Measurements from ENCODE around the gene ZSCAN12.
A peak's percentile ranks its signal among the peaks of the same experiment; 100 is the strongest.

The ZSCAN12 gene

DNA sequence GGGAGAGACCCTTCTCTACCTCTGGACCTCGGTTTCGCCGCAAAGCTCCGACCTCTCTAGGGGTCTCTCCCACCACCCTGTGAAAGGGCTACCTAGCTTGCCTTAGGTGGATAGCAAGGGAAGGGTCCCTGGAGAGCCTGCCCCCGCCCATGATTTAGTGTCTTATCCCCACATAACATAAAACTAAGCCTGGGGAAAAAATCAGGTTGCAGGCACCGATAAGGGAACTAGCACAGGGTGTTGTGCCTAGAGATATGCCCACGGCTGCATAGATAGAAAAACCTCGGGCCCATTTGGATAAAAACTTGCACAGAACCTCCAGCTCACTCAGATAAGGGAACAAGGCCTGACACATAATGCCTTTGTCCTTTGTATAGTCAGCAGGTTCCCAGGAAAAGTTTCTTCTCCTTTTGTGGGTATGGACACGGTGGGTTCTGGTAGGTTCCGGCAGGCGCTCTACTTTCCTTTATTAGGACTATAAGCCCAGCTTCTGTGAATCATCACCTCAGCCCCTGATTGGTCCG is 64.4 kb downstream of the ZSCAN12 start:
- H3K4me1 ChIP-seq (ENCODE audit: insufficient read depth, low read length), result peaks cover 34% of the 10 kb centered on the region
- peak overlapping the region; percentile 99 for H3K27ac ChIP-seq (ENCODE audit: low read depth, low read length)
- H3K27me3 ChIP-seq (ENCODE audit: control insufficient read depth in 1 of 2, insufficient read depth in 2 of 2, low read length in 2 of 2), result no peaks in the 10 kb centered on the region
- peaks cover 6% of the 10 kb centered on the region for H3K36me3 ChIP-seq (ENCODE audit: insufficient read depth, low read length)
- H3K4me3 ChIP-seq (ENCODE audit: low read depth in 1 of 2, low read length in 2 of 2), result peak overlapping the region; percentile 11 to 80
- peak overlapping the region; percentile 87 for H3K9ac ChIP-seq (ENCODE audit: low read length)
- no peaks in the 10 kb centered on the region for H3K9me3 ChIP-seq (ENCODE audit: low read length)

DNA sequence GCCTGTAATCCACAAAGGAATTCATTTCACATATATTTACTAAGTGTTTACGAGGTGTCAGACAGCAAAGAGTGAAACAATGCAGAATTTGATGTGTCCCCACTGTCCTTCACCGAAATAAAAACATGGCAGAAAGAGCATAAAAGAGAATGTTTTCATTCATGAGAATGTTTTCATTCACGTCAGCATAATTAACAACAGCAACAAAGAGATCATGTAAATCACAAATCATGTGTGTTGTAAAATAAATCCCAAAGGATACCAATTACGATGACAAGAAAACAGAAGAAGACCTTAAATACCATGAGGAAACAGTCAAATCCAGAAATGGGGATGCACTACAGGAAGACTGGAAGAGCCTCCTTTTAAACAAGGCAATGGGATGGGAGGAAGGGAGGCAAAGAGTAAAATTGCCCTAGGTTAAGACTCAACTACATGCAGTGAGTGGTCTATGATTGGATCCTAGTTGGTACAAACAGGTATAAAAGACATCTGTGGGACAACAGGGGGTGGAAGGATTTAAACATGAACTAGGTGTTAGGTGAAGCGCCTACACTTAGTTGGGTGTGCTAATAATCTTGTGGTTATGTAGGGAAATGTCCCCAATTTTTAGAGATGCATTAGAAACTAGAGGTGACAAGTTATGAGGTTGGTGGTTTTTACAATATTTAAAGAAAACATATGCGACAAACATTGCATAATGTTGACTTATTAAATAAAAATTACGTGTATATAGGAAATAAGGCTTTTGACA is 65.1 kb downstream of the ZSCAN12 start:
- Histone ChIP-seq H3K4me1 (ENCODE audit: insufficient read depth, low read length) (peaks cover 34% of the 10 kb centered on the region), H3K27me3 (ENCODE audit: control insufficient read depth in 1 of 2, insufficient read depth in 2 of 2, low read length in 2 of 2) (no peaks in the 10 kb centered on the region), H3K36me3 (ENCODE audit: insufficient read depth, low read length) (peaks cover 6% of the 10 kb centered on the region), H3K9me3 (ENCODE audit: low read length) (no peaks in the 10 kb centered on the region), H3K4me3 (ENCODE audit: low read depth in 1 of 2, low read length in 2 of 2) (peak overlapping the region; percentile 11 to 80), H3K27ac (ENCODE audit: low read depth, low read length) (peak overlapping the region; percentile 99), H3K9ac (ENCODE audit: low read length) (peak overlapping the region; percentile 87)

DNA sequence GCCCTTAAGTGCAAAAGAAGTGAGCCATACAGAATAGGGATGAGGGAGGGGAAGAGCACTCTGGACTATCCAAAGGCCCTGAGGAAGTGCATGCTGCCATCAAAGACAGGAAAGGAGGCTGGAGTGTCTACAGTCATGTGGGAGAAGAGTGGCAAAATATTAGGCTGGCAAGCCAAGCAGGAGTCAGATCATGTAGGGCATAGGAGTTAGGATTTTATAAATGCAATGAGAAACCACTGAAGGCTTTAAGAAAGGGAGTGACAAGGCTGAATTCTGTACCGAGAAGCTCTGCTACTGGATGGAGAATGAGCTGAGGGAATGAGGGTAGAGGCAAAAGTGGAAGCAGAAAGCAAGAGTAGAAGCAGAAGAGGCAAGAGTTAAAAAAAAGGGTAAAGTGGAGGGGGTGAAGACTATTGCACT is 65.9 kb downstream of the ZSCAN12 start:
- H3K9me3 ChIP-seq (ENCODE audit: low read length), result no peaks in the 10 kb centered on the region
- no peak overlapping the region for H3K9ac ChIP-seq (ENCODE audit: low read length)
- H3K4me3 ChIP-seq (ENCODE audit: low read depth in 1 of 2, low read length in 2 of 2), result no peak overlapping the region
- peaks cover 34% of the 10 kb centered on the region for H3K4me1 ChIP-seq (ENCODE audit: insufficient read depth, low read length)
- H3K36me3 ChIP-seq (ENCODE audit: insufficient read depth, low read length), result peaks cover 13% of the 10 kb centered on the region
- peak overlapping the region; percentile 99 for H3K27ac ChIP-seq (ENCODE audit: low read depth, low read length)
- no peaks in the 10 kb centered on the region for H3K27me3 ChIP-seq (ENCODE audit: control insufficient read depth in 1 of 2, insufficient read depth in 2 of 2, low read length in 2 of 2)

DNA sequence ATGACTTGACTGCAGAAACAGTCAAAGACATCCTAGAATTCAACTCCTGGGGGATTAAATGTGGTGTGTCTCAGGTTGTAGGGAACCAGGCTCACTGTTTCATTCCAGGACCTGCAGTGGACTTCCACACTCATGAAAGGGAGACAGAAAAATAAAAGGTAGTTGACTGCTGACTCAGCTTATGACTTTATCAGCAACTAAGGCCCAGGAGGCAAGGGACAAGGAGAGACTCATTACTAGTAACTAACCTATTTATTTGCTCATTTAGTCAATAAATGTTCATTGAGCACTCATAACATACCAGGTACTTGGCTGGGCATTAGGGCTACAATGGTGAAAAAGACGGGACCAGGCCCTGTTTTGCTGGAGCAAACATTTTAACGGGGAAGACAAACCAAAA is 66.5 kb downstream of the ZSCAN12 start:
- H3K36me3 ChIP-seq (ENCODE audit: insufficient read depth, low read length), result peaks cover 13% of the 10 kb centered on the region
- no peak overlapping the region for H3K9ac ChIP-seq (ENCODE audit: low read length)
- H3K9me3 ChIP-seq (ENCODE audit: low read length), result no peaks in the 10 kb centered on the region
- H3K4me1 ChIP-seq (ENCODE audit: insufficient read depth, low read length), result peaks cover 34% of the 10 kb centered on the region
- no peak overlapping the region for H3K4me3 ChIP-seq (ENCODE audit: low read depth in 1 of 2, low read length in 2 of 2)
- H3K27me3 ChIP-seq (ENCODE audit: control insufficient read depth in 1 of 2, insufficient read depth in 2 of 2, low read length in 2 of 2), result no peaks in the 10 kb centered on the region
- no peak overlapping the region for H3K27ac ChIP-seq (ENCODE audit: low read depth, low read length)

DNA sequence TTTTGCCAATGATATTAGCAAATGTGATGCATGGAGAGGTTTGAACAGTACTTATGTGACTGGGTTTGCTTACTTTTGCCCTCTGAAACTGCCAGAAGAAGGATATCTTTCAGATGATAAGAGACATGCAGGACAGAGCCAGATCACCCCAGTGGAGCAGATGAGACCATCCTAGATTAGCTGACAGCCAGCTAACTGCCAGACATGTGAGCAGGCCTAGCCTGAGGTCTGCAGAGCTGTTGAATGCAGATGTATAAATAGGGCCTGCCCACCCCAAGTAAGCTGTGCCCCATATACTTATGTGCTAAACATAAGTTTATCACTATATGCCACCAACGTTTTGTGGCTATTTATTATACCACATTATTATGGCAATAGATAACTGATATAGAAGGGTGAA is 69.5 kb downstream of the ZSCAN12 start:
- H3K27ac ChIP-seq (ENCODE audit: low read depth, low read length), result no peak overlapping the region
- H3K36me3 ChIP-seq (ENCODE audit: insufficient read depth, low read length), result peaks cover 36% of the 10 kb centered on the region
- peaks cover 23% of the 10 kb centered on the region for H3K9me3 ChIP-seq (ENCODE audit: low read length)
- H3K27me3 ChIP-seq (ENCODE audit: control insufficient read depth in 1 of 2, insufficient read depth in 2 of 2, low read length in 2 of 2), result no peaks in the 10 kb centered on the region
- H3K4me1 ChIP-seq (ENCODE audit: insufficient read depth, low read length), result peaks cover 21% of the 10 kb centered on the region
- no peak overlapping the region for H3K9ac ChIP-seq (ENCODE audit: low read length)
- no peak overlapping the region for H3K4me3 ChIP-seq (ENCODE audit: low read depth in 1 of 2, low read length in 2 of 2)

Measured in muscle layer of colon (tissue), 2 donors.